T-helper 17 cell (primary cell): ENCODE measurements around the gene RPS6KC1. TPM values are rescaled to one million over a fixed set of nuclear protein-coding genes. Genes with fewer than 3 reads are reported as not detected.

Experiments
- ATAC-seq: fragments of 150-1000 bp; cut with Tn5 transposase; 2 replicates; pipeline ENCODE4 v1.10.0; 2021; ENCODE audit warnings: mild to moderate bottlenecking, moderate library complexity
- DNase-seq, 3 donors: peaks; one replicate each; pipeline versions ENCODE4 v3.0.0 to v3.0.0-alpha.2; 2020 to 2021
- H3K9me3 ChIP-seq: one replicate; pipeline ENCODE4 v1.7.0; 2013; ENCODE audit warnings: low read length, mild to moderate bottlenecking; ENCODE audit not compliant: control insufficient read depth, poor library complexity, severe bottlenecking
- H3K27ac Mint-ChIP-seq: one replicate; pipeline ENCODE4 v1.8.0; 2022; ENCODE audit warnings: mild to moderate bottlenecking, moderate library complexity, mixed read lengths
- H3K27me3 Mint-ChIP-seq: one replicate; pipeline ENCODE4 v1.8.0; 2022; ENCODE audit warnings: mixed read lengths
- H3K36me3 Mint-ChIP-seq: one replicate; pipeline ENCODE4 v1.8.0; 2022; ENCODE audit warnings: low read depth, mixed read lengths
- H3K4me1 Mint-ChIP-seq: one replicate; pipeline ENCODE4 v1.8.0; 2022; ENCODE audit warnings: mild to moderate bottlenecking, mixed read lengths
- H3K4me3 Mint-ChIP-seq: one replicate; pipeline ENCODE4 v1.8.0; 2022; ENCODE audit warnings: mild to moderate bottlenecking, moderate library complexity, mixed read lengths
- total RNA-seq, 4 donors: library from RNA in 2 of 4; stranded (reverse) in 2 of 4; gene quantifications; one replicate each; pipeline ENCODE4 v1.2.3 and lab custom pipeline; 2022 to 2026

Gene RPS6KC1
- total RNA-seq, 2 donors from 2014 or later, result 8.9 to 9.4 TPM

DNA sequence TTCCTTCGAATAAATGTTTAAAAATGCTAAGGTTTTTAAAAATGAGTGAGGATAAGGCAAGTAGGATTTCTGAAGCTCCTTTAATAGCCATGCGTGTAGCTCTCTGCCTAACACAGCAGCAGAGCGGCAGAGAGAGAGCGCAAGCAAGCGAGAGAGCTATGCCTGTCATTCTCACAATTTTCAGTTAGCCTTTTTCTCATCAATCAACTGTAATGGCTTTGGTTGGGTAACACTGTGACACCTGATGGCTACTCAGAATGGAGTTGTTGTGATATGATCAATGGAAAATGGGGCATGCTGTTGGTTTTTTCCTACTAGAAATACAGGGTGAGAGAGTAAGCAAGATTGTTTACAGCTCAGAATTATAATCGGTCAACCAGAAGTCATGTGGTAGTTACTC, 198.4 kb downstream of the RPS6KC1 start:
- Mint-ChIP-seq H3K4me1 (peaks cover 2% of the 10 kb centered on the region), H3K4me3 (no peak overlapping the region)

DNA sequence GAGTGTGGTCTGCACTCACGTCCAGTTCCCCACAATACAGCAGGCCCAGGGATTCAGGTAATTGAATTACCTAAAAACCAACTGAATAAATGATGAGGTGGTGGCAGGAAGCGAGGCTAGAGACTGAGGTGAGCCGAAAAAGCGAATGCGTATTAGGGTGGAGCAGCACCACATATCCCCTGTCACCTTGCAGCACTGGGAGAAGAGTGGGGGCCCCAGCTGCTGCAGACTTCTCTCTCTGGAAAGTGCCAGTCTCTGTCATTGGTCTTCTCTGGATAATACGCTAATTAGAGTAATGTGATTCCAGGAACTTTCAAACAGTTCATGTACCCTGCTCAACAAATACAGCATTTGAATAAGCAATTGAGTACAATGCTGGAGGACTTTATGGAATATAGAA, 199.0 kb downstream of the RPS6KC1 start:
- ATAC-seq (no peak), DNase-seq (no peak)
- H3K27me3 Mint-ChIP-seq, result no peaks in the 10 kb centered on the region
- H3K4me1 Mint-ChIP-seq, result peaks cover 2% of the 10 kb centered on the region
- peaks cover 6% of the 10 kb centered on the region for H3K36me3 Mint-ChIP-seq
- H3K27ac Mint-ChIP-seq, result no peak overlapping the region
- no peak overlapping the region for H3K4me3 Mint-ChIP-seq
- no peaks in the 10 kb centered on the region for H3K9me3 ChIP-seq

More for the DNA sequence above, 198.4 kb downstream of the RPS6KC1 start:
- Mint-ChIP-seq H3K36me3 (peaks cover 6% of the 10 kb centered on the region), H3K27ac (no peak overlapping the region), H3K27me3 (no peaks in the 10 kb centered on the region)
- H3K9me3 ChIP-seq, result no peaks in the 10 kb centered on the region
- DNase-seq, result no peak
- no peak for ATAC-seq

DNA sequence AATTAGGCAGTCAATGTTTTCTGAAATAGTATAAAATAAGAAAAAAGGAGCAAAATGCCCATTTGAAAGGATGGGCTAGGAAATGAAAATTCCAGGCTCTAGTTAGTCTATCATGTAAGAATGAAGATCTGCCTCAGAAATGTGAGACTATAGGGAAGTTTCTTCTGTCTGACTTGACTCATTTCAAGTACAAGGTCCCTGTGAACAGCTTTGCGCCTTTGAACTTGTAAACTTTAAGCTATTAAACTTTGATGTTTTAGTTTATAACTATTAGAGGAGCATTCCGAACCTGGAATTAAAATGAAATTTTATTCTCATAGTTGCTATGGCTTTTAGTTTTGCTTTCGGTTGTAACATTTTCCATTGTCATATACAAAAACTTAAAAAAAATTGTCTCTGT, 199.4 kb downstream of the RPS6KC1 start:
- no peaks in the 10 kb centered on the region for H3K9me3 ChIP-seq
- ATAC-seq, result no peak
- Mint-ChIP-seq H3K4me1 (peaks cover 2% of the 10 kb centered on the region), H3K4me3 (no peak overlapping the region), H3K36me3 (peaks cover 6% of the 10 kb centered on the region), H3K27ac (no peak overlapping the region), H3K27me3 (no peaks in the 10 kb centered on the region)
- DNase-seq, result no peak

DNA sequence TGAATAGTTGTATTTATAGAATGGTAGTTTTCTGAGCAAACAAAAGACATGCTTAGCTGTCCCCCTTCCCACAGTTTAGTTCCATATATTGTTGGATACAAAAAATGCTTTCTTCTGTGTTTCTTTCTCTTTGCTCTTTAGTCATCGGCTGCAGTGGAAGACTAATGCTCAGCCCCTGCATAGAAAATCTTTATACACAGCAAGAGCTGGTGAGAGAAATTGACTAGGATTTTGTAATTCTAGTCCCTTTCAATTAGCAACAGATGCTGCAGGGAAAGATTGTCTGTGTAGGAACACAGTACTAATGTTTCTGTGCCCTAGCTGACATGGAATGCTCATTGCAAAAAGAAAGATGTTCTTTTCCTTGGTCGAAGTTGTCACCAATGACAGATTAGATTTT, 200.9 kb downstream of the RPS6KC1 start:
- no peak for DNase-seq
- Mint-ChIP-seq H3K4me3 (no peak overlapping the region), H3K27me3 (no peaks in the 10 kb centered on the region), H3K4me1 (peaks cover 2% of the 10 kb centered on the region), H3K36me3 (peaks cover 8% of the 10 kb centered on the region), H3K27ac (no peak overlapping the region)
- no peak for ATAC-seq
- H3K9me3 ChIP-seq, result no peaks in the 10 kb centered on the region

DNA sequence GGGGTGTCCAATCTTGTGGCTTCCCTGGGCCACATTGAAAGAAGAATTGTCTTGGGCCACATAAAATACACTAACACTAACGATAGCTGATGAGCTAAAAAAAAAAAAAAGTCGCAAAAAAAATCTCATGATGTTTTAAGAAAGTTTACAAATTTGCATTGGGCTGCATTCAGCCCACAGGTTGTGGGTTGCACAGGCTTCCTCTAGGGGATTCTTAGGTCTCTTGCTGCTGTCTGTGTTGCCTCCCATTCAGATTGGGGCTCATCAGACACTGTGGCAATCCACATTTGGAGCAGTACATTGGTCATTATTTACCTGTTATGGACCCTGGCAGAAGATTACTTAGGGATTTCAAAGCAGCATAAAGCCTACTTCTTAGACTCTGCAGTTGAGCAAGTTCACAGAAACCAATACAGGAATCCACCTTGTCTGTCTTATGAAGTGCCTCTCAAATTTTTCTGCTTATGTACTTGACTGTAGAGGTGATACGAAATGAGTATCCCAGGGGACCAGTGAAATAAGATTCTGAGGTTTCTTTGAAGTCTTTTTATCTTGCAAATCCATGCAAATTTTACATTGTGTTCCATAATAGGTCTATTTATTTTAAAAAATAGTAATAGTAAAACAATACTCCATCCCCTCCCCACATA, 205.5 kb downstream of the RPS6KC1 start:
- no peak for ATAC-seq
- H3K4me3 Mint-ChIP-seq, result no peak overlapping the region
- peaks cover 6% of the 10 kb centered on the region for H3K36me3 Mint-ChIP-seq
- no peak for DNase-seq
- H3K9me3 ChIP-seq, result no peaks in the 10 kb centered on the region
- H3K4me1 Mint-ChIP-seq, result peaks cover 2% of the 10 kb centered on the region
- no peaks in the 10 kb centered on the region for H3K27me3 Mint-ChIP-seq
- no peak overlapping the region for H3K27ac Mint-ChIP-seq

DNA sequence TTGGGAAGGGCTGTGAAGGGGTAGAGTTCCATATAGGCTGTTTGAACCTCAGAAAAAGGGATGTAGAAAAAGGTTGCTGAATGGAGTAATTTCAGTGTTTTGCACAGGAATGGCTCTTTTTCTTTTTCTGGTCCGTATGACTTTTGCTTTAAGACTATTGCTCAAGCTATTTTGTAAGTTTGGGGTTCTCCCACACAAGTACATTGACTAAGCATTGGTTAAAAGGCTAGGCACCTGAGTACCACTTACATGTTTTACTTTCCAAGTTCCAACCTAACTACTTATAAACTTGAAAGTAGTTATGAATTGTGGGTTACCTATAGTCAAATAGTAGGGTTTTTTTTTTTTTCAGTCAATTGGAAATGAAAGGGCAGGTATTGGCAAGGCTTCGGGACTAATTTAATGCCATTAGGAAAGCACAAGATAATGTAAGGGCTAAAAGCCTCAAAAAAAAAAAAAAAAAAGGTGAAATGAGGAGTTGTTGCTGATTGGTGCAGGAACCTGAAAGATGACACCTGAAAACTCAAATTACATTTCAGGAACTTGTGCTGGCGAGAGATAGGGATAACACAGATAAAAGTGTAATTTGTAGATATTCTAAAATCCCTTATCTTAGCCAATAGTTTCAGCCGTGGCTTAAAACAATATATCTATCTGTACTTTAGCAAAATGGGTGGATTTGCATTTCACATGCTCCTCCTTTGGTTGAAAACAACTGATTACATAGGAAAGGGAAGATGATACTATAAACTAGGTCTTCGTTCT, 209.5 kb downstream of the RPS6KC1 start:
- Mint-ChIP-seq H3K27ac (no peak overlapping the region), H3K36me3 (peaks cover 13% of the 10 kb centered on the region), H3K27me3 (no peaks in the 10 kb centered on the region), H3K4me3 (no peak overlapping the region), H3K4me1 (no peaks in the 10 kb centered on the region)
- ATAC-seq (no peak), DNase-seq (no peak)
- no peaks in the 10 kb centered on the region for H3K9me3 ChIP-seq

DNA sequence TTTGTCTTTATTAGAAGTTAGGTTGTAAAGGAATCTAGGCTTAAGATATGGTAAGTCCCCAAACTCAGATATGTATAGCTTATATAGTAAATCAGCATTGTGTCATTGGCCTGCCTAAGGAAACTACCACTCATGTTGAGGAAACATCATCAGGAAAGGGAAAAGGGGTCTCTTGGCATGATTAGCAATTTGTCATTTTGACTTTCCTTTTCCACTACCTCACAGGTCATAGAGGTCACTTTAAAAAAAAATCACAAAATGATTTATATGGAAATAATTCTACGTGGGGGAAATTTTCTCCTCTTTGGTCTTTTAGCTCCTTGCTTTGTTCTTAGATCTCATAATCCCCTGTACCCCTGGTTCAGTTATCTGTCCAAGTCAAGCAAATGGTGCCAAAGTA, 213.5 kb downstream of the RPS6KC1 start:
- no peak overlapping the region for H3K4me3 Mint-ChIP-seq
- ATAC-seq (no peak), DNase-seq (no peak)
- no peaks in the 10 kb centered on the region for H3K9me3 ChIP-seq
- H3K36me3 Mint-ChIP-seq, result peaks cover 8% of the 10 kb centered on the region
- H3K27me3 Mint-ChIP-seq, result no peaks in the 10 kb centered on the region
- H3K27ac Mint-ChIP-seq, result no peak overlapping the region
- no peaks in the 10 kb centered on the region for H3K4me1 Mint-ChIP-seq

DNA sequence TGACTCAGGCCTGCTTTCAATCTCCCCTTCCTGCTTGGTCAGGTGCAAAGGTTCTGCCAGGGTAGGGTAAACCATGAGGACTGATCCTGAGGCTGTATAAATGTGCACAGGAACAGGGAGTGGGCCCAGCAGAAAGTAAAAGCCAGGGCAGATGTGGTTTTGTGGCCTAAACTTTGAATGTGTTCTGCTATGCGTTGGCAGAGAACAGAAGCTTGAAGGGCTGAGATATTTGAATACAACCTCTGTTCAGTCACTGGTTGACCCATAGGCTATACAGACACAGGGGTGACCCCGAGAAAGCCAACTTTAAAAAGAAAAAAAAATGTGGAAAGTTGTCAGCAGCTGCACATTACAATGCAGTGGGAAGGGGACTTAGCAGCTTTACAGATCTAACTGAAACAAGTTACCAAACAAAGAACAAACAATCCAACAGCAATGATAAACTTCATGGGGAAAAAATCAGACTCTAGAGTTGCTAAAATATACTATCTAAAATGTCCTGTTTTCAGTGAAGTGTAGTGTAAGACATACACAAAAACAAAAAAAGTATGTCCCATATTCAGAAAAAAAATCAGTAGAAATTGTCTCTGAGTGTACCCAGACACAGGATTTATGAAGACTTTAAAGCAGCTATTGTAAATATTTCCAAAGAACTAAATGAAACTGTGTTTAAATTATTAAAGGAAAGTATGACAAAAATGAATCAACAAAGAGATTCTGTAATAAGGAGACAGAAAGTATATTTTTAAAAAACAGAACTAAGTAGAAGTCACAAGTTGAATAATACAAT, 216.1 kb downstream of the RPS6KC1 start:
- peaks cover 8% of the 10 kb centered on the region for H3K36me3 Mint-ChIP-seq
- DNase-seq (no peak), ATAC-seq (no peak)
- no peaks in the 10 kb centered on the region for H3K9me3 ChIP-seq
- no peak overlapping the region for H3K27ac Mint-ChIP-seq
- no peaks in the 10 kb centered on the region for H3K4me1 Mint-ChIP-seq
- H3K27me3 Mint-ChIP-seq, result no peaks in the 10 kb centered on the region
- H3K4me3 Mint-ChIP-seq, result no peak overlapping the region

DNA sequence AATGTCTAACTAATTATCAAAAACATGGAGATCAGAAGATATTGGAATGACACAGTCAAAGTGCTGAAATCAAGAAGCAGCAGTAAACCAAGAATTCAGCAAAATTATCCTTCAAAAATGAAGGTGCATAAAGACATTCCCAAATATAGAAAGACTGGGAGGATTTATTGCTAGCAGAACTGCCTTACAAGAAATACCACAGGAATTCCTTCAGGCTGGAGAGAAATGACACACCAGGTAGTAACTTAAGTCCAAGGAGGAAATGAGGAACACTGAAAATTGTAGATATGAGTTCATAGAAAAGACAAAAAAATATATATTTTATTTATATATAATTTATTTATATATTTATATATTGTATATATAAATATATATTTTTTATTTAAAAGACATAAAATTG, 217.2 kb downstream of the RPS6KC1 start:
- Mint-ChIP-seq H3K27me3 (no peaks in the 10 kb centered on the region), H3K4me1 (no peaks in the 10 kb centered on the region), H3K27ac (no peak overlapping the region), H3K4me3 (no peak overlapping the region), H3K36me3 (peaks cover 9% of the 10 kb centered on the region)
- no peaks in the 10 kb centered on the region for H3K9me3 ChIP-seq
- ATAC-seq (no peak), DNase-seq (no peak)

DNA sequence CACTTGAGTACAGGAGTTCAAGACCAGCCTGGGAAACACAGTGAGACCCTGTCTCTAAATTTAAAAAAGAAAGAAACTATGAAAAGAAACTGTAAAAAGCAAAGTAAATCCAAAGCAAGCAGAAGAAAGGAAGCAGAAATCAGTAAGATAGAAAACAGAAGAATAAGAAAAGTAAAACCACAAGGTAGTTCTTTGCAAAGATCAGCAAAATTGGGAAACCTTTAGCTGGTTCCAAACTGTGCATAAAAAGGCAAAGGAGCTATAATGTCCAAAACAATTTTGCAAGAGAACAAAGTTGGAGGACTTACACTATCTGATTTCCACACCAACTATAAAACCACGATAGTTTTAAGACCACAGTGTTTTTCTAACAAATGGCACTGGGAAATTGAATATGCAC, 218.8 kb downstream of the RPS6KC1 start:
- Mint-ChIP-seq H3K4me1 (no peaks in the 10 kb centered on the region), H3K4me3 (no peak overlapping the region), H3K27me3 (no peaks in the 10 kb centered on the region), H3K27ac (no peak overlapping the region), H3K36me3 (peaks cover 6% of the 10 kb centered on the region)
- no peak for ATAC-seq
- no peaks in the 10 kb centered on the region for H3K9me3 ChIP-seq
- DNase-seq, result no peak

DNA sequence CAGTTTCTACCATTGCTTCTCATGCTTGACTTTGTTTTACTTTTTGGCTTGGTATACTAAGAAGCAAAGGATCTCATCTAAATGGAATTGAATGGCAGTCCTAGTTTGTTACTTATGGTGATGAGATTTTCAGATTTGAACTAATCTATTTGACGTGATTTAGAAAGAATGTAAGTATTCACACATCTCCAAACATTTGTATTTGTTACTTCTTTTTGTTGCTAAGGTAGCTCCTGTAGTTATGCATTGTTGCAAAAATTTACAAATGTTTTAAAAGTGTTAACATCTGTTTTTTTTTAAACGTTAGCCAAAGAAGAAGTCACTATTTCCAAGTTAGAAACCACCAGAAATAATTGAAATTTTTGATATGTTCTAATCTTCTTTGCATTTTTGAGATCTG, 222.5 kb downstream of the RPS6KC1 start:
- H3K36me3 Mint-ChIP-seq, result peaks cover 6% of the 10 kb centered on the region
- ATAC-seq (no peak), DNase-seq (no peak)
- H3K27me3 Mint-ChIP-seq, result no peaks in the 10 kb centered on the region
- H3K4me1 Mint-ChIP-seq, result no peaks in the 10 kb centered on the region
- no peaks in the 10 kb centered on the region for H3K9me3 ChIP-seq
- no peak overlapping the region for H3K27ac Mint-ChIP-seq
- no peak overlapping the region for H3K4me3 Mint-ChIP-seq

DNA sequence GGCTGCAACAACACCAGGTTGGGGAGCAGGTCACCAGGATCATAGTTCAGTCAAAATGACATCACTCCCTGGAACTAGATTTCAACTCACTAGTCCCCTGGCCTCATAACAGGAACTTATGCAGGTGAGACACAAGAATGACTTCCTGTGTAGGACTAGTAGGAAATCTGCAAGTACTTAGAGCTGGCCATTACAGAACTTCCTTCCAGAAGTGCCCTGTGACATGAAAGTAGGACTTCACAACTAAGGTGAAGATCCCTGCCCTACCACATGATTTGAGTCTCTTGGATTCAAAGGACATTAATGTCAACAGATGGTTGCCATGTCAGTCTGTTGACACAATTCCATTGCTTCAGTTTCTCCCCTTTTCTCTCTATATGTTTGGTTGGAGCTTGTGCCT, 223.1 kb downstream of the RPS6KC1 start:
- Mint-ChIP-seq H3K27ac (no peak overlapping the region), H3K36me3 (peaks cover 6% of the 10 kb centered on the region), H3K27me3 (no peaks in the 10 kb centered on the region), H3K4me3 (no peak overlapping the region), H3K4me1 (no peaks in the 10 kb centered on the region)
- H3K9me3 ChIP-seq, result no peaks in the 10 kb centered on the region
- ATAC-seq, result no peak
- DNase-seq, result no peak

DNA sequence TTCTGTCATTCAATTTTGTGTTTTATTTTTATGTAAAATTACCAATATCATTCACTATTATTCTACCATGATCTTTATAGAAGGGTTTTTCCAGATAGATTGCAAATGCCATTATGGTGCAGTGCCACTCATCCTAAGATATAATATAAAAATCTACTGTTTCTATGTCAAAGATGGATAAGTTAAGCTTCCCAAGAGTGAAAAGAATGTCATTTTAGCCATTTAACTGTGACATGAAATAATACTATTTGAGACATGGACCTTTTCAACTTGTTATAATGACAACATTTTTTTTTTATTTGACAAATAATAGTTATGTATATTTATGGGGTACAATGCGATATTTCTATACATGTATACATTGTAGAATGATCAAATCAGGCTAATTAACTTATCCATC, 224.3 kb downstream of the RPS6KC1 start:
- H3K27me3 Mint-ChIP-seq, result no peaks in the 10 kb centered on the region
- no peak for DNase-seq
- H3K27ac Mint-ChIP-seq, result no peak overlapping the region
- no peak overlapping the region for H3K4me3 Mint-ChIP-seq
- ATAC-seq, result no peak
- H3K4me1 Mint-ChIP-seq, result no peaks in the 10 kb centered on the region
- peaks cover 6% of the 10 kb centered on the region for H3K36me3 Mint-ChIP-seq
- H3K9me3 ChIP-seq, result no peaks in the 10 kb centered on the region
